D721Med (cell line): ENCODE measurements around the gene GTPBP1.

Source experiments
- DNase-seq: peaks from one replicate; pipeline ENCODE4 v3.0.0; 2011; ENCODE audit warnings: low spot score; ENCODE audit not compliant: insufficient read length
- FAIRE-seq: peaks from 2 replicates; lab custom pipeline; 2011; peaks lifted over from hg19 to GRCh38; lab: Jason Lieb, UNC
- CTCF ChIP-seq: IDR thresholded peaks from 2 replicates; pipeline ENCODE4 v1.5.1; 2012; ENCODE audit warnings: mild to moderate bottlenecking, control low read depth; ENCODE audit not compliant: insufficient read depth; ENCODE audit errors: missing control alignments

GTPBP1 gene

GRCh38 chr22:38732251-38732815, 26.6 kb downstream of the GTPBP1 start:
- TF ChIP-seq CTCF = no peak
- FAIRE-seq (no peak), DNase-seq (no peak)

- peak; percentile 52 for TF ChIP-seq CTCF
- DNase-seq = no peak
- no peak for FAIRE-seq
These were observed 27.6 kb downstream of the GTPBP1 start for GRCh38 chr22:38733329-38733723.

- no peak for TF ChIP-seq CTCF
- FAIRE-seq = no peak
- no peak for DNase-seq
These were observed 28.1 kb downstream of the GTPBP1 start for GRCh38 chr22:38733724-38734381.

- no peak for DNase-seq
- TF ChIP-seq CTCF = no peak
These were observed 28.8 kb downstream of the GTPBP1 start for GRCh38 chr22:38734421-38735100.

GRCh38 chr22:38735126-38735464, 29.4 kb downstream of the GTPBP1 start:
- no peak for FAIRE-seq
- TF ChIP-seq CTCF = no peak
- no peak for DNase-seq

More at GRCh38 chr22:38734421-38735100, 28.8 kb downstream of the GTPBP1 start:
- no peak for FAIRE-seq

- no peak for TF ChIP-seq CTCF
- FAIRE-seq (no peak), DNase-seq (no peak)
These were observed 29.9 kb downstream of the GTPBP1 start for GRCh38 chr22:38735465-38736256.
